IPS DF 4.7 (cell line): ENCODE results near the gene NXPE2.
"Not testable (repeated sequence)": the region's sequence is repeated elsewhere in the genome, so short reads cannot be mapped to it uniquely, and the experiment has no call there.

Source experiments
- DNase-seq: peaks from one replicate; pipeline ENCODE4 v3.0.0-alpha.2; 2013; ENCODE audit warnings: low spot score; ENCODE audit errors: extremely low read depth

The NXPE2 gene

DNA sequence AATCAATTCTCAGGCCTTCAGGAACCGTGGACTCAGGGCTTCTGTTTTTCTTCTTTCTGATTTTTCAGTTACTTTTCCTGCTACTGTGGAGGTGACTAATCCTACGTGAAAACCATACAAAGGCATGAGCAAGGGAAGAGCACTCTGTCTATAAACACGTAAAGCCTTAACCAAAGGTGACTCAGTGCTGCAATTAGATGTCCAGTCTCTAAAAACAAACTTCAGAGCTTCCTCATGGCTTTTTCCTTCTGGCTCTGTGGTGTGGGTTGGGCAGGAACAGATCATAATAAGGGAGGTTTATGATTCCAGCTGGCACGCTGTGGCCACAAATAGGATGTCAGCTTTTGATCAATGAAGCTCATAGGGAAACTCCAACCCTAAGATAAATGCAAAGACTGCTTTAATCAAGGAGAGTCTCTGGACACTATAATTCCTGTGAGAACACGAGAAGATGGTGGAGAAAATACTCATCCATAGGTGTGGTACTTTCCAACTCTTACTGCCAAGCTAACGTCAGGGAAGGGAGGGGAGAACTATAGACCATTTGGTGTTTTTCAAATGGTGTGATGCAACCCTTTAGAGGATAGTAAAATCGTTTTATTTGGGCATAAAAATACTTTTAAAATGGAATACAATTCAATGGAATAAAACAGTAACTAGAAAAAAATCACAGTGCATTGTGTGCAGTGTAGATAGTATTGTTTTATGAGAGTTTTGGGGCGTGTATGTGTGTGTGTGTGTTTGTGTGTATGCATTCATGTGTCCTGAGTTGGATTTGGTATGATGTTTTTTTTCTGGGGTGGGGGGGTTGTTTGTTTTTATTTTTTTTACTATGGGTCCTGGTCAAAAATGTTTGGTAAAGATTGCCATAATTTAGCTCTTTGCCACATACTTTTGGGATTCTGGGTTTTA, at the start of gene NXPE2:
Gene NXPE2 (plus strand): TSS at position 403 of the 912 bp plus-strand sequence. CDS start 49 bp downstream, at position 452.
- no peak for DNase-seq

DNA sequence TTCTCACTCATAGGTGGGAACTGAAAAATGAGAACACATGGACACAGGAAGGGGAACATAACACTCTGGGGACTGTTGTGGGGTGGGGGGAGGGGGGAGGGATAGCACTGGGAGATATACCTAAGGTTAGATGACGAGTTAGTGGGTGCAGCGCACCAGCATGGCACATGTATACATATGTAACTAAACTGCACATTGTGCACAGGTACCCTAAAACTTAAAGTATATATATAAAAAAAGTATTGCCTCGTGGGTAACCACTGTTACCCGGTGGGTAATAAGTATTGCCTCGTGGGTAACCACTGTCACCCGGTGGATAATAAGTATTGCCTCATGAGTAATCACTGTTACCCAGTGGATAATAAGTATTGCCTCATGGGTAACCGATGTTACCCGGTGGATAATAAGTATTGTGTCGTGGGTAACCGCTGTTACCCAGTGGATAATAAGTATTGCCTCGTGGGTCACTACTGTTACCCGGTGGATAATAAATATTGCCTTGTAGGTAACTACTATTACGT, 46.8 kb upstream of the NXPE2 start:
- not testable (repeated sequence) for DNase-seq

DNA sequence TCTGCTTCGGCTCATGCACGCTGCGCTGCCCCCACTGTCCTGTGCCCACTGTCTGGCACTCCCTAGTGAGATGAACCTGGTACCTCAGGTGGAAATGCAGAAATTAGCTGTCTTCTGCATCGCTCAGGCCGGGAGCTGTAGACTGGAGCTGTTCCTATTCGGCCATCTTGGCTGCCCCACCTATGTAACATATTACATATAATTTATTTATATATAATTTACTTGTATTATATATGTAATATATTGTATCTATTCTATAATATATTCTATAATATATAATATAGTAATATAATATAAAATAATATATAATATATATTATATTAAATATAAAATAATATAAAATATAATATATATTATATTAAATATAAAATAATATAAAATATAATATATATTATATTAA, 38.9 kb upstream of the NXPE2 start:
- DNase-seq = not testable (repeated sequence)

DNA sequence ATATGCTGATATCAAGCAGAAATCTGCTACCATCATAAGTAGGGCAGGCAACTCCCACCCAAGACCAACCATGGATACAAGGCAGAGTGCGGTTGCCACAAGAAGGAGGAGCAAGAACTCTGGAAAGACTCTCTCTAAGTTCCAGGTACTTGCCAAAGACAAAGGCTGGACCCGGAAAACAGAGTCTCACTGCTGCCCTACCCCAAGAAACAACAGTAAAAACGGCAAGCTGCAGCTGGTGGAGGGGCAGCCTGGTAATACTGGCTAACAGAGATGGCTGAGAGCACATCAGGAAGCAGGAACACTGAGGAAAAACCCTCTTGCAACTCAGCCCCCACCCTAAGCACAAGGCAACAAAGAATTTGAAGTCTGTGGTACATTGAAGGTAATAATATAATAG, 27.7 kb upstream of the NXPE2 start:
- no peak for DNase-seq

DNA sequence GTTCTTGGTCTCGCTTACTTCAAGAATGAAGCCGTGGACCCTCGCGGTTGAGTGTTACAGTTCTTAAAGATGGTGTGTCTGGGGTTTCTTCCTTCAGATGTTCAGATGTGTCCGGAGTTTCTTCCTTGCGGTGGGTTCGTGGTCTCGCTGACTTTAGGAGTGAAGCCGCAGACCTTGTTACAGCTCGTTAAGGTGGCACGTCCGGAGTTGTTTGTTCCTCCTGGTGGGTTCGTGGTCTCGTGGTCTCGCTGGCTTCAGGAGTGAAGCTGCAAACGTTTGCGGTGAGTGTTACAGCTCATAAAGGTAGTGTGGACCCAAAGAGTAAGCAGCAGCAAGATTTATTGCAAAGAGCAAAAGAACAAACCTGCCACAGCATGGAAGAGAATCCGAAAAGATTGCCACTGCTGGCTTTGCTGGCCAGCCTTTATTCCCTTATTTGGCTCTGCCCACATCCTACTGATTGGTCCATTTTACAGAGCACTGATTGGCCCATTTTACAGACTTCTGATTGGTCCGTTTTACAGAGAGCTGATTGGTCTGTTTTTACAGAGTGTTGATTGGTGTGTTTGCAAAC, 27.1 kb upstream of the NXPE2 start:
- DNase-seq = no peak

DNA sequence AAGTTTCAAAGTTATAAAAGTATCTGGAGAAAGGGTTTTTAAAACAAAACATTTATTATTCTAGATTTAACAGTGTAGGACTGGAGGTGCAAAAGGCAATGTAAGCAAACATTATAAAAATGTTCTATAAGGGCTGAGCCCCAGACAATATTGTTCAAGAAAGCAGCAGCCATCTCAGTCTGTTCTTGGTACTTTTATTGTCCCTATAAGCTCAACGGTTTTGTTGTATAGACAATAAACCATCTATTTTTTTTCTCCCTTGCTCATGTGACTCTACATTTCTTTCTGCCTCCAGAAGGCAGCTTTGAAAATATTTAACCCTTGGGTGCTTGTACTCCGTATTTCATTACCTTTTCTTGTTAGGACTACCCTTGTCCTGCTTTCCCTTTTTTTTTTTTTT, 25.2 kb upstream of the NXPE2 start:
- DNase-seq = no peak

DNA sequence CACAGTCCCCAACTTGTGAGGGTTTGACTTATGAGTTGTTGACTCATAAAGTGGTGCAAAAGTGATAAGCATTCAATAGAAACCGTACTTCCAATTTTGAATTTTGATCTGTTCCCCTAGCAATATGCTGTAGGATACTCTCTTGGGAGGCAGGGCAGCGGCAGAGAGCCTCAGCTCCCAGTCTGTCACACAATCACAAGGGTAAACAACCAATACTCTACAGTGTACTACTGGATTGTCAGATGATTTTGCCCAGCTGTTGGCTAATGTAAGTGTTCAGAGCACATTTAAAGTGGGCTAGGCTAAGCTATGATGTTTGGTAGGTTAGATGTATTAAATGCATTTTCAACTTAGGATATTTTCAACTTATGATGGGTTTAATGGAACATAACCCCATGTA, 13.7 kb upstream of the NXPE2 start:
- DNase-seq = no peak

DNA sequence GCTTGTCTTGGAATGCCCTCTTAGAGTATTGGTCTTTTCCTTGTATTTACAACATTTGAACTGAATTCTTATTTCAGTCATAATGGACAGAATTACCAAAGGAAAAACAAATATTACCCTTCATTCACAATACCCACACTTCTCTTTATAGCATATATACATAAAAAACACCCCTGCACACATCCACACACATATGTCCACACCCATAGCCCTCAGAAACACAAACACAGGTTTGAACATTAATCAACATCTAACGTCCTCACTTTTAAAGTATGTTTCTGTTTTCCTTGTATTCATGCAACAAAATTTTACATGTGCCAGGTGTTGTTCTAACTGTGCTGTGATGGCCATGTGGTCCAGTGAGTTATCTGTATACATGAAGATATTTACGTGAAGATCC, 11.6 kb upstream of the NXPE2 start:
- DNase-seq = no peak

DNA sequence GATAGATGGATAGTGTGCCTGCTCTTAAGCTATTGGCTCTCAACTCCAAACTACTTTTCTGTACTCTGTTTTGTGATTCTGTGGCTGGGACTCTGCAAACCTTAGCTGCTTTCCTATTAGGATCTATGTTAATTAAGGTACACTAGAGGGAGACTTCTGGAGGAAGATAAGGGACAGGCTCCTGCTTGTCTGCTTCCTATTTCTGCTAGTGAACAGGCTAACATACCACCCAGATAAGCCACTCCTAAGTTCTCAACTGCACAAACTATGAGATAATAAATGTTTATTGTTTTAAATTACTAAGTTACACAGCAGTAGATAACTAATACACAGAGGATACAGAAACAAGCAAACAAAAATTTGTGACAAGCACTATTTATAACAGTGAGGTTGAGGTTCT, 10.2 kb upstream of the NXPE2 start:
- DNase-seq = no peak

DNA sequence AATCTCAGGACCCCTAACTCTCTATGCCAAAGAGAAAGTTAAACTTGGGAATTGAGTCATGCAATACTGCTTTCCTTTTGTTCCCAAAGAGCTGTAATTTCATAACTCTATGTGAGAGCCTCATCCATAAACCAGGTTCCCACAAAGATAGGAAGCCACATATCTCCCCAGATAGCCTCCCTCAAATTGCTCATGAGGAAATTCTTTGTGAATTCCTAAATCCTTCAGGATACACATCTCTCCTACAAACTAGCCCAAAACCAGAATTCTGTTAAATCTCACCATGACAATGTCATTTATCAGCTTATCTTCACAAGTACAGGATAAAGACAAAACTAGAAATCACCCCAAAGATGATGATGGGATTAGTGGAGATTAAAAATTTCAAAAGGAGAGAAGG, 4.7 kb upstream of the NXPE2 start:
- DNase-seq = no peak

DNA sequence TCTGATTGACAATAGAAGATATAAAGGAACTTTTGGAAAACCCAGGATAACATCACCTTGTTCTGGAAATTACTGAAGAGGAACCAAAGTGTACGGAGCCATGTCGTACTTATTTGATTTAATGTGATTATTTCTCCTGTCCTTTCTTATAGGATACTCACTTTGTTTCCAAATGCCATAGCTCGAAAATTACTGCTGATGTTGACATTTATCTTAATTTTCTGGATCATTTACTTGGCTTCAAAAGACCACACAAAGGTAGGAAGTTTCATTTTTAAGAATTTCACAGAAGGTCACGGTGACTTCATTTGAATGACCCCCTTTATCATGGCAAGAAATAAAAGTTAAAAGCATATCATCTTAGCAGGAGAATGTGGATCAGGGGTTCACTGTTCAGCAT, 1.2 kb downstream of the NXPE2 start:
- no peak for DNase-seq

DNA sequence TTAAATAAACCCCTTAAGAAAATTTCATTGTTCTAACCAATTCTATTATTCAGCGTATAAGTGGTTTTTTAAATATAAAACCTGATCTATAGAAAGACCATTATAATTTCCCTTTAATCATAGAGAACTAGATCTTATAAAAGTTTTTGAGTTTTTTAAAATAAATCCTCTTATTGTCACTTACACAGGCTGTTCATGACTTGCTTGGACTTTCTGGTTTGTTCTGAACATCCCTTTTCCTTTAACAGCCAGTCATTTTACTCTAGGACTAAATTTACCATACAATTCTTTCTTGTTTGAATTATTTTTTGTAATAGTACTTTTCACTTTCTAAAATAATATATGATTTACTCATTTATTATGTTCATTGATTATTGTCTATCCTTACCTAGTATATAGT, 4.7 kb downstream of the NXPE2 start:
- DNase-seq = no peak

DNA sequence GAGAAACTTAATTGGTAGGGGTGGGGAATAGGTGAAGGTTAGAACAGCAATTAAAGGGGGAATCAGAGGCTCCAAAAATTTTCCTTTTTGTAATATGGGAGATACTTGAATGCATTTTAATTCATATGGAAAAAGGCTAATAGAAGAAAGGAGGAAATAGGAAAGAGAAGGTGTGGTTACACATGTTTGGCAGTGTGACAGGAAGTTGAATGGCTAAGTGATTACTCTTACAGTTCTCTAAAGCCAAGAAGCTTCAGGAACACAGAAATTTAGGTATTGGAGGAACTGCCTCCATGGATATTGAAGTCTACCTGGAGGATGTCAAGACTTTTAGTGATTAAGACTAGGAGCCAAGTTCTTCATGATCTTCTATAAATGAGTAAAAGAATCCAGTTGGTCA, 6.3 kb downstream of the NXPE2 start:
- DNase-seq = no peak

DNA sequence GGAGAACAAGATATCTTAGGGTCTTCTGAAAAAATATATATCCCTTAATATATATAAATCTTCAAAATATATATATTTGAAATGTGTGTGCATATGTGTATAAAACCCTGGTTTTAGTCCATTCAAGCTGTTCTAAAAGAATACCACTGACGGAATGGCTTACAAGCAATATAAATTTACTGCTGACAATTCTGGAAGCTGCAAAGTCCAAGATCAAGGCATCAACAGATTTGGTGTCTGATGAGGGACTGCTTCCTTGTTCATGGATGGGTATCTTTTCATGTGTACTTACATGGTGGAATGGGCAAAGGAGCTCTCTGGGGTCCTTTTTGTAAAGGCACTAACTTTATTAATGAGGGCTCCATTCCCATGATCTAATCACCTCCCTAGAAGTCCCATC, 6.8 kb downstream of the NXPE2 start:
- no peak for DNase-seq

DNA sequence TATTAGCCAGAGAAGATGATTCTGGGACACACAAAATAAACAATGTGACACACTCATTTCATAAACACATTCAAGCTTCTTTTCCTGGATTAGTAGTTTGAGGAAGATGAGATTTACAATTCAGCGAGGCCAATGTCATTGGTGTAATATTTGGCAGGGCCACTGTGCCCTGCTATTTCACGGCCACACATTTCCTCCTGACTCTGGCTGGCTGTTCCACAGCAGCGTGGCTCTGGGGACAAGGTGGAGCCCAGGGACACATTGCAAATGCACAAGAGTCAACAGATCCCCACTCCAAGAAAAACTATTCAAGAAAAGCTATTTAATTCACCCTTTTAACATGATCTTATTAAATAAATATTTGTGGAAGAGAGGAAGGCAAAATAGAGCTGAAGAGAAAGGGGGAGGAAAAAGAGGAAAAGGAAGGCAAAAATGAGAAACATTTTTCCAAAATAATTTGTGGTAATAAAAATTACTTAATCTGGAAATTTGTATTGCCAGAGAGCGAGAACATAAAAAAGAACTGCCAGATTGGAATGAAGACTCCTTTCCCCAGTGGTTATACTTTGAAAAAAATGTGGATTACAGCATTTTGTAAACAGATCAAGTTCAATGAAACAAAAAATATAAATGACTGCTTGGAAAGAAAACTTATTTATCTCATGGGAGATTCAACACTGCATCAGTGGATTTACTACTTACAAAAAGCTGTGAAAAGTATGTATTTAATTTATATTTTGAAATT, 27.1 kb downstream of the NXPE2 start:
- no peak for DNase-seq

DNA sequence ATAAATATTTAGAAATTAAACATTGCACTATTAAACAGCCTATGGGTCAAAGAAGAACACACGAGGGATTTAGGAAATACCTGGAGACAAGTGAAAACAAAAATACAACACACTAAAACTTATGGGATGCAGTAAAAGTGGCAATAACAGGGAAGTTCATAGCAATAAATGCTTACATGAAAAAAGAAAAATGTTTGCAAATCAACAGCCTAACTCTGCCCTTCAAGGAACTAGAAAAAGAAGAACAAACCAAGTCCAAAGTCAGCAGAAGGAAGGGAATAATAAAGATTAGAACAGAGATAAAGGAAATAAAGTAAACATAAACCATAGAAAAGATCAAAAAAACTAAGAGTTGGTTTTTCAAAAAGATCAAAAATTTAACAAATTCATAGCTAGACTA, 31.6 kb downstream of the NXPE2 start:
- no peak for DNase-seq

DNA sequence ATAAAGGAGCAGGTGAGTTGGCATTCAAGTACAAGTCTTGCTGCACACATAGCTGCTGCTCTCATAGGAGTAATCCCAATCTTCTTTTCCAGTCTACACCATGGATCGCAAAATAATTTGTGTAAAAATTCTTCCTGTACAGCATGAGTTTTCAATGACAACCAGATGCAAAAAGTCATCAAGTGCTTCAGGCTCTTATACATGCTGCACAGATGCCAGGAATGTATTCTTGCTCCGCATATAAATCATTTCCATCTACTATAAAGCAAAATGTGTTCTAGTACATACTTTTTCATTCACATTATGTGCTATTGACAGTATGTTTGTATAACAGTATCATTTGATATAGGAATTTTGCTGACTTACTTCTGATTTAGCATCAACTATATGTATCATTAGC, 35.4 kb downstream of the NXPE2 start:
- no peak for DNase-seq

DNA sequence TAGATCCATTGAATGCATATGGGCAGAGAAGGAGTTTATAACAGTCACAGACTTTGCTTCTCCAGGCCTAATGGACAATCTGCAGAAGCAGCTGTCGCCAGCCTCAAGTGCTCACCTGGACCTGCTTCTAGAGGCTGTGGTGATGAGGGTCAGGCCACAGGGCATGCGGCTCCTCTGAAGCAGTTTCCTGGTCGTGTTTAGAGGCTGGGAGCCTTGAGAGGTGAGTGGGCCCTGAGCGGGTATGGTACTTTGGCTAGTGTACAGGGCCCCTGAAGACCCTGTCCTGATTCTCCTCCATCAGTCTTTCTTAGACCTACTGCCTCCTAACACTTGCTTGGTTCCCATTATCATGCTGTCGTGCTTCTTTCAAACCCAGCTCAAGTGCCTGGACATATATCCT, 41.2 kb downstream of the NXPE2 start:
- DNase-seq = no peak

DNA sequence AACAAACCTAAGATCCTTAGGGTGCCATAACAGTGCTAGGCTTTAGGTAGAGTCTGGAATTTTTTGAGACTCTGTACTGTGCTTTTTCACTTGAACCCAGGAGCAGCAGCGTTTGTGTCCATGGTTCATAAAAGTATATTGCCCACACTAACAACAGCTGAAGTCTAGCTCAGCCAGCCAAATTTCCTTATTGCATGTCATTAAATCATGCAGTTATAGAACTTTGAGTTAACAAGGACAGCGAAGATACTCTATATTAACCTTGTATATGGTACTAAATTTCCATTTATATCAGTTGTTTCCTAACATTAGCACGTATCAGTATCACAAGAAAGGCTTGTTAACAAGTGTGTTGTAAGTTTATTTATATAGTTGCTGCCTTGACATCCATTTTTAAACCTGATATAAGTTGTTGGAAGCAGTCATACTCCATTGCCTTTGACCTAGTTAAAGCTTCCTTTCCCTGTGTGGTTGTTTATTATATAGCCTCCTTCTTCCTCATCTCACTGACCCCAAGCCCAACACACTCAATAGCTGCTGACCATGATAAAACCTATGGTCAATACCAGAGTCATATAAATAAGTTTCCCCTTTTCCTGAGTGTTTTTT, 46.7 kb downstream of the NXPE2 start:
- DNase-seq = no peak

DNA sequence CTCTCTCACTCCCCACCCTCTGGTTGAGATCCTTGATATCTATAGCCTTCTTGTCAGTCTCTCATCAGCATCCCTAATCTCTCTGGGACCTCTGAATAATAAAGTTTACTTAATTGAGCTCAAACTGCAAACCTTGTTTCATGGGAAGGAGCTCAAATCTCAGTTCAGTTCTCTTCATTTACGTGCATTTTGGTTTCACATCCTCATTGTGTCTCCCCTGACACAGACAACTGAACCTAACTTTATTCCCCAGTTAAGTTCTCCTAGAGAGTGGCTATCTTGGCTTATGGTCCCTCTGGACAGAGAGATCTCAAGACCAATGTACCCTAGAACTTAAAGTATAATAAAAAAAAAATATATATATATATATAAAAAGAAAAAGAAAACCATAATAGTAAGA, 47.3 kb downstream of the NXPE2 start:
- no peak for DNase-seq

DNA sequence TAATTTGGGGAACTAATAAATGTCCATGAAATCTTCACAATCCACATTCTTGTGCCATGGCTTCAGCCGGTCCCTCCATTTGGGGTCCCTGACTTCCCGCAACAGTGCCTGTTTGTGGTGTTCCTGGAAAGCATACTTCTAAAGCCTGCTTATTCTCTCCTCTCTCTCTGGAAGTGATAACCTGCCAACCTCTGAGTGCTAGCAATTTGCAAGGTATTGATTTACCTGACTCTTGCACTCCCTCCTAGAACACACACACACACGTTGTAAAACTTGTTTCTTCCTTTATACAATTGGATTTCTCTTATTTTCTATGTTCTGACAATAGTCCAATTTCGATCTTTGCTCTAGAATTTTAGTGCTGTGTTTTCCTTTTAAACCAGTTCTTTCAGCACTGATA, 58.5 kb downstream of the NXPE2 start:
- no peak for DNase-seq

DNA sequence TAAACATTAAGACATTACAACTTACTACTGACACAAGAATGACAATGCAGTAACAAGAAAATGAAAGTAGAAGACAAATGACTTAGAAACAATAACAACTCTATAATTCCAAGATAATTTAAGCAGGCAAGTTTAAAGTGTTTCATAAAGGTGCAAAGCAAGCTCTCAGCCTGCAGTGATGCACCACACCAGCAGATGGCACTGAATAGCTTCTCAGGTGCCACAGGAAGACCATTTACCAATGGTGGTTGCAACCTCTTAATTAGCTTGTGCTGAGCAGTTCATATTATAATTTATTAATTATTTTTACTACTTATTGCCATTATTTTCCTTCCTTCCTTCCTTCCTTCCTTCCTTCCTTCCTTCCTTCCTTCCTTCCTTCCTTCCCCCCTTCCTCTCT, 60.6 kb downstream of the NXPE2 start:
- DNase-seq = peak; percentile 22
